GM12878 (cell line): ENCODE data around the gene LMO2.
A peak's percentile ranks its signal among the peaks of the same experiment; 100 is the strongest.

Experiments used
- CTCF ChIP-seq, 3 experiments: IDR thresholded peaks in 2 of 3; conservative IDR thresholded peaks in 1 of 3; 2 replicates each; pipeline ENCODE4 v1.5.1; 2011; ENCODE audit warnings: low read depth in 3 of 3, low read length in 3 of 3, mild to moderate bottlenecking in 3 of 3, control low read depth in 2 of 3, moderate library complexity in 2 of 3, inconsistent platforms in 1 of 3, mixed read lengths in 1 of 3; ENCODE audit not compliant: control insufficient read depth in 2 of 3, insufficient read depth in 1 of 3; ENCODE audit errors: extremely low read depth in 1 of 3
- E4F1 ChIP-seq: fragments of 450-650 bp; IDR thresholded peaks from 2 replicates; pipeline ENCODE4 v1.6.1; 2018; ENCODE audit warnings: borderline replicate concordance, mild to moderate bottlenecking; ENCODE audit not compliant: partially characterized antibody
- EGR1 ChIP-seq, 2 experiments: IDR thresholded peaks; 1 replicate in 1 of 2; 2 replicates in 1 of 2; pipeline ENCODE4 v1.6.1; 2011 to 2012; ENCODE audit warnings: low read depth in 2 of 2, low read length in 2 of 2, borderline replicate concordance in 1 of 2, mild to moderate bottlenecking in 1 of 2, moderate library complexity in 1 of 2
- EZH2 ChIP-seq: IDR thresholded peaks from 2 replicates; pipeline ENCODE4 v1.6.1; 2012; ENCODE audit warnings: low read depth, mild to moderate bottlenecking, control low read depth, inconsistent platforms, low read length, borderline replicate concordance; ENCODE audit not compliant: control insufficient read depth
- MAX ChIP-seq: IDR thresholded peaks from 2 replicates; pipeline ENCODE4 v1.6.1; 2012; ENCODE audit warnings: low read depth, low read length, improper control_type of control experiment
- NR2F1 ChIP-seq: fragments of 450-650 bp; conservative IDR thresholded peaks from 2 replicates; pipeline ENCODE4 v1.6.1; 2017; ENCODE audit warnings: mild to moderate bottlenecking
- PAX5 ChIP-seq: IDR thresholded peaks from 2 replicates; pipeline ENCODE4 v1.6.1; 2011; ENCODE audit warnings: low read depth, low read length, borderline replicate concordance
- PML ChIP-seq: IDR thresholded peaks from 2 replicates; pipeline ENCODE4 v1.6.1; 2012; ENCODE audit warnings: low read length, inconsistent platforms
- POLR2AphosphoS5 ChIP-seq: IDR thresholded peaks from 2 replicates; pipeline ENCODE4 v1.6.1; 2011; ENCODE audit warnings: mild to moderate bottlenecking, low read length, inconsistent platforms
- REST ChIP-seq: IDR thresholded peaks from 2 replicates; pipeline ENCODE4 v1.6.1; 2012; ENCODE audit warnings: mild to moderate bottlenecking, low read depth, low read length
- SREBF1 ChIP-seq: IDR thresholded peaks from 2 replicates; pipeline ENCODE4 v1.6.1; 2012; ENCODE audit warnings: mild to moderate bottlenecking, low read length
- ZNF217 ChIP-seq: fragments of 450-650 bp; IDR thresholded peaks from 2 replicates; pipeline ENCODE4 v1.6.1; 2017; ENCODE audit warnings: antibody characterized with exemption, mild to moderate bottlenecking

GRCh38 chr11:33893711-33894397 is 2.0 kb upstream of the LMO2 start:
- no peak for TF ChIP-seq EZH2
- TF ChIP-seq REST, result no peak
- TF ChIP-seq NR2F1, result no peak
- no peak; the same call in 1 of the 2 replicates for TF ChIP-seq ZNF217
- no peak for TF ChIP-seq CTCF (IDR thresholded peaks at IDR 0.05 in 2 of 3, conservative IDR thresholded peaks at IDR 0.05 in 1 of 3; ENCODE audit: control insufficient read depth in 2 of 3, extremely low read depth in 1 of 3, insufficient read depth in 1 of 3, low read depth in 3 of 3, low read length in 3 of 3)
- peak; percentile 90 for TF ChIP-seq POLR2AphosphoS5
- 0 out of 2 replicates have a peak, but pooled peaks have one; percentile 42 for TF ChIP-seq MAX
- TF ChIP-seq EGR1 (IDR thresholded peaks at IDR 0.05; ENCODE audit: borderline replicate concordance in 1 of 2, low read depth in 2 of 2, low read length in 2 of 2), result peak in 1 of 2 experiments; percentile 67; a peak in 2 of 3 replicates
- no peak for TF ChIP-seq SREBF1
- 0 out of 2 replicates have a peak, but pooled peaks have one; percentile 37 for TF ChIP-seq PAX5
- no peak for TF ChIP-seq E4F1
- peak; percentile 78 for TF ChIP-seq PML
